K562 (cell line): ENCODE results near the gene ZBTB47. TPM values are rescaled to one million over a fixed set of nuclear protein-coding genes. Genes with fewer than 3 reads are reported as not detected.

ENCODE experiments used
- ATAC-seq: fragments of 200-7000 bp; cut with Tn5 transposase; 3 replicates; pipeline ENCODE4 v1.9.1; 2020; ENCODE audit warnings: moderate library complexity
- BruUV-seq: library from RNA; stranded (reverse); fragments of 400-500 nt; replicated peaks from 2 replicates; lab custom pipeline; 2021; lab: Mats Ljungman, UMichigan
- CTCF ChIA-PET: fragments of 300-600 bp; formaldehyde crosslinking; extraction: SDS; loops from one replicate; lab custom pipeline; 2021; ENCODE audit warnings: low intra/inter-chr PET ratio; lab: Yijun Ruan, JAX
- POLR2A ChIA-PET: fragments of 300-600, 350-650 bp; sonication (Branson Sonifier 250); formaldehyde crosslinking; extraction: SDS; loops from one replicate; lab custom pipeline; 2021; ENCODE audit warnings: antibody characterized with exemption, inconsistent platforms; lab: Yijun Ruan, JAX
- DNase-seq, 4 experiments: peaks; one replicate each; pipeline versions ENCODE4 v3.0.0 to v3.0.0-alpha.2; 2011 to 2018; ENCODE audit warnings: low spot score in 3 of 4, mixed read lengths in 3 of 4; ENCODE audit errors: extremely low read depth in 1 of 4
- FAIRE-seq: peaks from 2 replicates; lab custom pipeline; 2011; peaks lifted over from hg19 to GRCh38; lab: Jason Lieb, UNC
- H2AFZ ChIP-seq: 2 replicates; pipeline ENCODE4 v1.6.0; 2011; ENCODE audit warnings: low read depth, low read length, control low read depth, inconsistent platforms
- H3K27ac ChIP-seq: fragments of 200-600 bp; 3 replicates; pipeline ENCODE4 v1.8.0; 2011; ENCODE audit warnings: low read depth, mild to moderate bottlenecking, control low read depth, inconsistent platforms, low read length, moderate library complexity, mixed read lengths; ENCODE audit errors: extremely low read depth
- H3K27me3 ChIP-seq, 2 experiments: fragments of 300-600 bp in 1 of 2; 2 replicates in 1 of 2; 3 replicates in 1 of 2; pipeline versions ENCODE4 v1.6.0 to v1.8.0; 2011; ENCODE audit warnings: inconsistent platforms in 2 of 2, low read length in 2 of 2, mild to moderate bottlenecking in 1 of 2, mixed read lengths in 1 of 2, moderate library complexity in 1 of 2; ENCODE audit not compliant: control insufficient read depth in 2 of 2, insufficient read depth in 2 of 2
- H3K36me3 ChIP-seq: fragments of 300-600 bp; 3 replicates; pipeline ENCODE4 v1.8.0; 2011; ENCODE audit warnings: mild to moderate bottlenecking, low read length, inconsistent platforms; ENCODE audit not compliant: control insufficient read depth, insufficient read depth
- H3K4me1 ChIP-seq, 2 experiments: fragments of 200-600 bp in 1 of 2; replicated peaks in 1 of 2; 2 replicates in 1 of 2; 3 replicates in 1 of 2; pipeline versions ENCODE4 v1.5.1 to v1.8.0; 2011; ENCODE audit warnings: inconsistent platforms in 2 of 2, low read length in 2 of 2, mild to moderate bottlenecking in 1 of 2, mixed read lengths in 1 of 2, moderate library complexity in 1 of 2; ENCODE audit not compliant: control insufficient read depth in 2 of 2, insufficient read depth in 2 of 2
- H3K4me2 ChIP-seq: 2 replicates; pipeline ENCODE4 v1.6.1; 2011; ENCODE audit warnings: low read length, control low read depth, inconsistent platforms, mixed read lengths; ENCODE audit not compliant: insufficient read depth
- H3K4me3 ChIP-seq: fragments of 200-600 bp; sonication (generic), shearing (Covaris generic); 2 replicates; pipeline ENCODE4 v1.5.1; 2016; ENCODE audit warnings: control low read depth, inconsistent platforms
- H3K79me2 ChIP-seq: fragments of 200-600 bp; 3 replicates; pipeline ENCODE4 v1.8.0; 2011; ENCODE audit warnings: low read length, inconsistent platforms; ENCODE audit not compliant: control insufficient read depth, insufficient read depth
- H3K9ac ChIP-seq, 2 experiments: 2 replicates each; pipeline versions ENCODE4 v1.6.0 to v1.6.1; 2011; ENCODE audit warnings: low read depth in 2 of 2, low read length in 2 of 2, control low read depth in 1 of 2, inconsistent platforms in 1 of 2, mild to moderate bottlenecking in 1 of 2, mixed read lengths in 1 of 2; ENCODE audit not compliant: insufficient read depth in 1 of 2
- H3K9me1 ChIP-seq: one replicate; pipeline ENCODE4 v1.6.0; 2011; ENCODE audit warnings: inconsistent platforms, mild to moderate bottlenecking, low read length, moderate library complexity; ENCODE audit not compliant: control insufficient read depth, insufficient read depth
- H3K9me3 ChIP-seq: replicated peaks from 2 replicates; pipeline ENCODE4 v1.5.1; 2011; ENCODE audit warnings: low read depth, low read length, inconsistent platforms; ENCODE audit not compliant: control insufficient read depth, insufficient read depth
- H4K20me1 ChIP-seq: replicated peaks from 2 replicates; pipeline ENCODE4 v1.6.1; 2011; ENCODE audit warnings: low read length, inconsistent platforms, mixed read lengths; ENCODE audit not compliant: control insufficient read depth, insufficient read depth
- COPS2 ChIP-seq: fragments of 450-650 bp; conservative IDR thresholded peaks from 2 replicates; pipeline ENCODE4 v1.6.1; 2016; ENCODE audit warnings: mild to moderate bottlenecking, moderate library complexity
- NFIC ChIP-seq: fragments of 450-650 bp; IDR thresholded peaks from 2 replicates; pipeline ENCODE4 v1.6.1; 2017; ENCODE audit warnings: mild to moderate bottlenecking, inconsistent platforms
- PPARD ChIP-seq: fragments of 250-450 bp; sonication (Bioruptor Pico); IDR thresholded peaks from 2 replicates; pipeline ENCODE4 v1.8.0; 2022; ENCODE audit warnings: inconsistent platforms, mild to moderate bottlenecking, moderate library complexity
- ZBTB26 ChIP-seq: fragments of 450-650 bp; formaldehyde crosslinking; IDR thresholded peaks from 2 replicates; pipeline ENCODE4 v1.4.0; 2022; ENCODE audit warnings: missing genetic modification characterization
- ZNF121 ChIP-seq: sonication (generic); formaldehyde crosslinking; conservative IDR thresholded peaks from 2 replicates; pipeline ENCODE4 v1.8.0; 2022; ENCODE audit warnings: missing genetic modification reagents
- WGBS: fragments of 100-300 bp; shearing (Covaris generic); methylation state at CpG from one replicate; pipeline ENCODE4 v1.1.6; 2016; ENCODE audit warnings: low coverage, mixed read lengths; ENCODE audit not compliant: insufficient coverage; ENCODE audit errors: missing lambda C conversion rate; 5-methylcytosine and 5-hydroxymethylcytosine counted together
- in situ Hi-C: fragments of 300-500 bp; cut with MboI; formaldehyde crosslinking; loops from 4 replicates; pipeline ENCODE4 v1.15.0; 2018; ENCODE audit warnings: inconsistent platforms, mixed read lengths
- intact Hi-C: fragments of 100-400 bp; cut with micrococcal nuclease; formaldehyde crosslinking; loops from 2 replicates; pipeline ENCODE4 v1.14.2; 2022
- polyA plus RNA-seq, 8 experiments: library from polyadenylated mRNA; depleted of rRNA in 4 of 8; stranded (reverse) in 5 of 8; unstranded in 3 of 8; fragments of >200 nt; fragmentation: Nextera tagmentation in 2 of 8; fragmentation: Illumina TruSeq in 1 of 8; extraction: Ambion mirVana in 2 of 8; extraction: Trizol in 1 of 8; gene quantifications; 2 replicates each; pipeline versions ENCODE4 v1.2.1 to v1.2.3, GENCODE V29; 2011 to 2014; ENCODE audit warnings: inconsistent platforms in 1 of 8, missing spikeins in 1 of 8
- total RNA-seq, 7 experiments: library from RNA; depleted of rRNA in 6 of 7; stranded (reverse); fragments of >200 nt in 6 of 7; fragmentation: Illumina TruSeq in 2 of 7; extraction: Trizol in 2 of 7; gene quantifications; 2 replicates each; pipeline versions ENCODE4 v1.2.1 to v1.2.3, GENCODE V29; 2011 to 2021; ENCODE audit warnings: low replicate concordance in 1 of 7
- TF ChIP-seq, protein P1 (sequence below), 2 experiments: fragments of 450-650 bp; conservative IDR thresholded peaks; 2 replicates each; pipeline ENCODE4 v1.6.1; 2017; ENCODE audit warnings: mild to moderate bottlenecking in 2 of 2, moderate library complexity in 2 of 2

Gene ZBTB47
- total and polyA plus RNA-seq, 9 of the 15 experiments (the other 6 are each of a cell fraction or from before 2014, with no cell fraction given) = 0.11 to 4.6 (median 1.7) TPM; not detected in 1

DNA sequence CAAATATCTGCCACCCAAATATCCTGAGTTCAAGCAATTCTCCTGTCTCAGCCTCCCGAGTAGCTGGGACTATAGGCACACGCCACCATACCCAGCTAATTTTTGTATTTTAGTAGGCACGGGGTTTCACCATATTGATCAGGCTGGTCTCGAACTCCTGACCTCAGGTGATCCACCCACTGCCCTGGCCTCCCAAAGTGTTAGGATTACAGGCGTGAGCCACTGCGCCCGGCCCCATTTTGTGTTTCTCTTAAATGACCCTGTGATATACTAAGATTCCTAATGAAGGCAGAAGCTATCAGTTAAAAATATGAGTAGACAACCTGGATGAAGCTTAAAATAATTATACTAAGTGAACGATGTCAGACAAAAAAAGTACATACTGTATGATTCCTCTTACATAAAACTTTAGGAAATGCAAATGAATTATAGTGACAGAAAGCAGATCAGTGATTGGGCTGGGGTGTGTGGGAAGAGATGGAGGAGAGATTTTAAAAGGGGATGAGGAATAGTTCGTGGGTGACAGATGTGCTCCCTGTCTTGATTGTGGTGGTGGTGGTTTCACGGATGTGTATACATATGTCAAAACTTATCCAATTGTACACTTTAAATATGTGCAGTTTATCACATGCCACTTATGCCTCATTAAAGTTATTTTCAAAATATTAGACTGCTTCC, 28.0 kb downstream of the ZBTB47 start (continued):
- TF ChIP-seq ZBTB26 (CRISPR knock-in tag) = no peak

DNA sequence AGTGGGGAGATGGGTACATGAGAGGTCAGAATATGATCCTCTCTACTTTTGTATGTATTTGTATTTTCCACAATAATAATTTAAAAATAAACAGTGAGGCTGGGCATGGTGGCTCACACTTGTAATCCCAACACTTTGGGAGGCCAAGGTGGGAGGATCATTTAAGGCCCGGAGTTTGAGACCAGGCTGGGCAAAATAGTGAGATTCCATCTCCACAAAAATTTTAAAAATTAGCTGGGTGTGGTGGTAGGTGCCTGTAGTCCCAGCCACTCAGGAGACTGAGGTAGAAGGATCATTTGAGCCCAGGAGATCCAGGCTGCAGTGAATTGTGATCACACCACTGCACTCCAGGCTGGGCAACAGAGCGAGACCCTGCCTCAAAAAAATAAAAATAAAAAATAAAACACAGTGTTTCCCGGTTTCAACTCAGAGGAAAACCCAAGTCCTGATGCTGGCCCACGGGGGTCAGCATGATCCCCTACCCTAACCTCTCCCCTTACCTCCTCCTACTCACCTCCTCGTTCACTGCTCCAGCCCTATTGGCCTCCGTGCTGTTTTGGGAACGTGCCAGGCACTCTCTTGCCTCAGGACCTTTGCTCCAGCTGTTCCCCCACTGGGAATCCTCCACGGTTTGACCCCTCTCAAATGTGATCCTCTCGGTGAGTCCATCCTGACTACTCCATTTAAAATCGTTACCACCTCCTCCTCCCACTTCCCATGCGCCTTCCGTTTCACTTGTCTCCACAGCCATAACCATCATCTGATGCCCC, 29.0 kb downstream of the ZBTB47 start:
- in situ Hi-C loops (no loop called here), intact Hi-C loops (no loop called here)
- FAIRE-seq = no peak
- POLR2A ChIA-PET = no interaction called here
- no peak overlapping the region for H3K9ac ChIP-seq
- no peaks in the 10 kb centered on the region for H4K20me1 ChIP-seq
- H3K9me1 ChIP-seq = peaks cover 5% of the 10 kb centered on the region
- CTCF ChIA-PET = no interaction called here
- DNase-seq = no peak
- H3K27me3 ChIP-seq = peaks cover 21 to 46% of the 10 kb centered on the region in 2 experiments; a peak in 4 of 5 replicates
- H2AFZ ChIP-seq = no peak overlapping the region
- TF ChIP-seq ZNF121 (CRISPR knock-in tag) = peak; percentile 58
- no peak for TF ChIP-seq PPARD (CRISPR knock-in tag)
- no peak for TF ChIP-seq COPS2
- TF ChIP-seq, protein P1, sequence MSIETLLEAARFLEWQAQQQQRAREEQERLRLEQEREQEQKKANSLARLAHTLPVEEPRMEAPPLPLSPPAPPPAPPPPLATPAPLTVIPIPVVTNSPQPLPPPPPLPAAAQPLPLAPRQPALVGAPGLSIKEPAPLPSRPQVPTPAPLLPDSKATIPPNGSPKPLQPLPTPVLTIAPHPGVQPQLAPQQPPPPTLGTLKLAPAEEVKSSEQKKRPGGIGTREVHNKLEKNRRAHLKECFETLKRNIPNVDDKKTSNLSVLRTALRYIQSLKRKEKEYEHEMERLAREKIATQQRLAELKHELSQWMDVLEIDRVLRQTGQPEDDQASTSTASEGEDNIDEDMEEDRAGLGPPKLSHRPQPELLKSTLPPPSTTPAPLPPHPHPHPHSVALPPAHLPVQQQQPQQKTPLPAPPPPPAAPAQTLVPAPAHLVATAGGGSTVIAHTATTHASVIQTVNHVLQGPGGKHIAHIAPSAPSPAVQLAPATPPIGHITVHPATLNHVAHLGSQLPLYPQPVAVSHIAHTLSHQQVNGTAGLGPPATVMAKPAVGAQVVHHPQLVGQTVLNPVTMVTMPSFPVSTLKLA (conservative IDR thresholded peaks at IDR 0.05) = no peak
- peak; percentile 48 for TF ChIP-seq NFIC
- no peak overlapping the region for H3K4me2 ChIP-seq
- H3K9me3 ChIP-seq = no peaks in the 10 kb centered on the region
- peaks cover 3 to 16% of the 10 kb centered on the region in 2 experiments; a peak in 3 of 5 replicates for H3K4me1 ChIP-seq
- no TSS peak for BruUV-seq
- WGBS = 11% methylated on average over 12 of the region's 12 CpGs
- no peaks in the 10 kb centered on the region for H3K79me2 ChIP-seq
- no peak overlapping the region for H3K27ac ChIP-seq
- ATAC-seq = no peak
- H3K4me3 ChIP-seq = no peak overlapping the region
- no peaks in the 10 kb centered on the region for H3K36me3 ChIP-seq
